ENCODE data around the gene KLHL42. TPM values are rescaled to one million over a fixed set of nuclear protein-coding genes. Genes with fewer than 3 reads are reported as not detected.
A peak's percentile ranks its signal among the peaks of the same experiment; 100 is the strongest.

The KLHL42 gene
- total and polyA plus RNA-seq, 4 experiments from 2014 or later = 10.8 to 20.5 (median 16.0) TPM

GRCh38 chr12:27826076-27826475 is 46.0 kb downstream of the KLHL42 start:
- intact Hi-C loops (cut with micrococcal nuclease) = no loop called here

GRCh38 chr12:27828196-27828595 is 48.2 kb downstream of the KLHL42 start:
- Histone ChIP-seq H3K4me3 (ENCODE audit: low read length in 2 of 2) (no peak overlapping the region), H3K27me3 (ENCODE audit: insufficient read depth, low read length) (no peaks in the 10 kb centered on the region), H3K9me3 (ENCODE audit: control insufficient read depth in 1 of 2, low read length in 2 of 2) (no peaks in the 10 kb centered on the region), H3K4me1 (ENCODE audit: insufficient read depth, low read length) (peaks cover 10% of the 10 kb centered on the region), H3K36me3 (ENCODE audit: insufficient read depth, low read length) (no peaks in the 10 kb centered on the region), H3K27ac (ENCODE audit: low read depth, low read length) (no peak overlapping the region)
- Mint-ChIP-seq H3K9me3 (peaks cover 0 to 1% (median 0%) of the 10 kb centered on the region in 8 donors), H3K27me3 (no peaks in the 10 kb centered on the region), H3K27ac (no peak overlapping the region), H3K36me3 (no peaks in the 10 kb centered on the region), H3K4me3 (no peak overlapping the region), H3K4me1 (peaks cover 10 to 15% (median 13%) of the 10 kb centered on the region in 4 donors)
- CTCF ChIA-PET (ENCODE audit: partially characterized antibody) = no interaction called here
- POLR2A ChIA-PET (ENCODE audit: partially characterized antibody) = no interaction called here
- DNase-seq = no peak
- intact Hi-C loops (cut with micrococcal nuclease) = no loop called here

More at GRCh38 chr12:27826076-27826475, 46.0 kb downstream of the KLHL42 start:
- H3K9me3 ChIP-seq (ENCODE audit: control insufficient read depth in 1 of 2, low read length in 2 of 2) = no peaks in the 10 kb centered on the region
- Mint-ChIP-seq H3K27ac (peak overlapping the region in 1 of 7 donors; percentile 32), H3K4me1 (peaks cover 22 to 34% (median 28%) of the 10 kb centered on the region in 4 donors), H3K4me3 (no peak overlapping the region), H3K9me3 (no peaks in the 10 kb centered on the region), H3K36me3 (no peaks in the 10 kb centered on the region), H3K27me3 (no peaks in the 10 kb centered on the region)
- DNase-seq = no peak
- ChIA-PET POLR2A (ENCODE audit: partially characterized antibody) (no interaction called here), CTCF (ENCODE audit: partially characterized antibody) (interaction anchor here (1.4 kb wide), 1 partner anchor 14 kb away, joined by 3 read pairs; no protein-coding TSS in a partner anchor)
- no peaks in the 10 kb centered on the region for H3K27me3 ChIP-seq (ENCODE audit: insufficient read depth, low read length)
- no peaks in the 10 kb centered on the region for H3K36me3 ChIP-seq (ENCODE audit: insufficient read depth, low read length)
- H3K4me1 ChIP-seq (ENCODE audit: insufficient read depth, low read length) = peaks cover 32% of the 10 kb centered on the region
- no peak overlapping the region for H3K4me3 ChIP-seq (ENCODE audit: low read length in 2 of 2)
- H3K27ac ChIP-seq (ENCODE audit: low read depth, low read length) = no peak overlapping the region

GRCh38 chr12:27838543-27839185 is 58.6 kb downstream of the KLHL42 start:
- intact Hi-C loops (cut with micrococcal nuclease) = no loop called here
- no peaks in the 10 kb centered on the region for H3K4me1 ChIP-seq (ENCODE audit: insufficient read depth, low read length)
- Mint-ChIP-seq H3K4me1 (peaks cover 0 to 2% (median 0%) of the 10 kb centered on the region in 4 donors), H3K27ac (no peak overlapping the region), H3K4me3 (no peak overlapping the region), H3K9me3 (peaks cover 0 to 1% (median 0%) of the 10 kb centered on the region in 8 donors), H3K27me3 (no peaks in the 10 kb centered on the region), H3K36me3 (no peaks in the 10 kb centered on the region)
- ChIA-PET POLR2A (ENCODE audit: partially characterized antibody) (no interaction called here), CTCF (ENCODE audit: partially characterized antibody) (no interaction called here)
- DNase-seq = no peak
- no peaks in the 10 kb centered on the region for H3K27me3 ChIP-seq (ENCODE audit: insufficient read depth, low read length)
- H3K36me3 ChIP-seq (ENCODE audit: insufficient read depth, low read length) = no peaks in the 10 kb centered on the region
- no peak overlapping the region for H3K4me3 ChIP-seq (ENCODE audit: low read length in 2 of 2)
- H3K27ac ChIP-seq (ENCODE audit: low read depth, low read length) = no peak overlapping the region
- no peaks in the 10 kb centered on the region for H3K9me3 ChIP-seq (ENCODE audit: control insufficient read depth in 1 of 2, low read length in 2 of 2)

- no peaks in the 10 kb centered on the region for H3K36me3 ChIP-seq (ENCODE audit: insufficient read depth, low read length)
- ChIA-PET POLR2A (ENCODE audit: partially characterized antibody) (no interaction called here), CTCF (ENCODE audit: partially characterized antibody) (no interaction called here)
- no peak for DNase-seq
- H3K27me3 Mint-ChIP-seq = no peaks in the 10 kb centered on the region
- no peak overlapping the region for H3K27ac ChIP-seq (ENCODE audit: low read depth, low read length)
- intact Hi-C loops (cut with micrococcal nuclease) = loop anchor here (5.0 kb wide), 1 partner anchor 108 kb away; no protein-coding TSS in a partner anchor
- no peaks in the 10 kb centered on the region for H3K9me3 ChIP-seq (ENCODE audit: control insufficient read depth in 1 of 2, low read length in 2 of 2)
- H3K9me3 Mint-ChIP-seq = peaks cover 0 to 1% (median 0%) of the 10 kb centered on the region in 8 donors
- no peak overlapping the region for H3K4me3 Mint-ChIP-seq
- no peaks in the 10 kb centered on the region for H3K27me3 ChIP-seq (ENCODE audit: insufficient read depth, low read length)
- H3K27ac Mint-ChIP-seq = no peak overlapping the region
- H3K4me1 Mint-ChIP-seq = peaks cover 0 to 2% (median 0%) of the 10 kb centered on the region in 4 donors
- H3K4me1 ChIP-seq (ENCODE audit: insufficient read depth, low read length) = no peaks in the 10 kb centered on the region
- no peak overlapping the region for H3K4me3 ChIP-seq (ENCODE audit: low read length in 2 of 2)
- no peaks in the 10 kb centered on the region for H3K36me3 Mint-ChIP-seq
Measured at GRCh38 chr12:27840229-27840999, 60.4 kb downstream of the KLHL42 start.

- ChIA-PET CTCF (ENCODE audit: partially characterized antibody) (no interaction called here), POLR2A (ENCODE audit: partially characterized antibody) (no interaction called here)
- intact Hi-C loops (cut with micrococcal nuclease) = loop anchor here (5.0 kb wide), 1 partner anchor 109 kb away; no protein-coding TSS in a partner anchor
- Mint-ChIP-seq H3K4me3 (no peak overlapping the region), H3K4me1 (peaks cover 0 to 2% (median 0%) of the 10 kb centered on the region in 4 donors), H3K9me3 (peaks cover 0 to 2% (median 0%) of the 10 kb centered on the region in 8 donors), H3K27ac (no peak overlapping the region), H3K27me3 (no peaks in the 10 kb centered on the region), H3K36me3 (no peaks in the 10 kb centered on the region)
- no peak overlapping the region for H3K27ac ChIP-seq (ENCODE audit: low read depth, low read length)
- H3K4me3 ChIP-seq (ENCODE audit: low read length in 2 of 2) = no peak overlapping the region
- H3K9me3 ChIP-seq (ENCODE audit: control insufficient read depth in 1 of 2, low read length in 2 of 2) = no peaks in the 10 kb centered on the region
- no peaks in the 10 kb centered on the region for H3K36me3 ChIP-seq (ENCODE audit: insufficient read depth, low read length)
- H3K4me1 ChIP-seq (ENCODE audit: insufficient read depth, low read length) = no peaks in the 10 kb centered on the region
- no peaks in the 10 kb centered on the region for H3K27me3 ChIP-seq (ENCODE audit: insufficient read depth, low read length)
- DNase-seq = no peak
Measured at GRCh38 chr12:27841392-27841882, 61.4 kb downstream of the KLHL42 start.

- H3K4me3 Mint-ChIP-seq = no peak overlapping the region
- no peaks in the 10 kb centered on the region for H3K36me3 Mint-ChIP-seq
- H3K4me3 ChIP-seq (ENCODE audit: low read length in 2 of 2) = no peak overlapping the region
- H3K27me3 Mint-ChIP-seq = peaks cover 0 to 5% of the 10 kb centered on the region in 2 donors
- no peaks in the 10 kb centered on the region for H3K9me3 ChIP-seq (ENCODE audit: control insufficient read depth in 1 of 2, low read length in 2 of 2)
- CTCF ChIA-PET (ENCODE audit: partially characterized antibody) = no interaction called here
- DNase-seq = no peak
- H3K36me3 ChIP-seq (ENCODE audit: insufficient read depth, low read length) = no peaks in the 10 kb centered on the region
- intact Hi-C loops (cut with micrococcal nuclease) = loop anchor here (5.0 kb wide), 1 partner anchor 111 kb away; no protein-coding TSS in a partner anchor
- POLR2A ChIA-PET (ENCODE audit: partially characterized antibody) = no interaction called here
- H3K27ac Mint-ChIP-seq = no peak overlapping the region
- H3K9me3 Mint-ChIP-seq = peaks cover 0 to 5% (median 0%) of the 10 kb centered on the region in 8 donors
- no peaks in the 10 kb centered on the region for H3K4me1 ChIP-seq (ENCODE audit: insufficient read depth, low read length)
- H3K27me3 ChIP-seq (ENCODE audit: insufficient read depth, low read length) = no peaks in the 10 kb centered on the region
- H3K4me1 Mint-ChIP-seq = peaks cover 0 to 2% (median 0%) of the 10 kb centered on the region in 4 donors
- H3K27ac ChIP-seq (ENCODE audit: low read depth, low read length) = no peak overlapping the region
Measured at GRCh38 chr12:27843714-27844245, 63.7 kb downstream of the KLHL42 start.
